Measurements from ENCODE around the gene KRT77. TPM values are rescaled to one million over a fixed set of nuclear protein-coding genes. Genes with fewer than 3 reads are reported as not detected.
A peak's percentile ranks its signal among the peaks of the same experiment; 100 is the strongest.

The KRT77 gene
- total RNA-seq, 1 experiment from 2014 or later: not detected

DNA sequence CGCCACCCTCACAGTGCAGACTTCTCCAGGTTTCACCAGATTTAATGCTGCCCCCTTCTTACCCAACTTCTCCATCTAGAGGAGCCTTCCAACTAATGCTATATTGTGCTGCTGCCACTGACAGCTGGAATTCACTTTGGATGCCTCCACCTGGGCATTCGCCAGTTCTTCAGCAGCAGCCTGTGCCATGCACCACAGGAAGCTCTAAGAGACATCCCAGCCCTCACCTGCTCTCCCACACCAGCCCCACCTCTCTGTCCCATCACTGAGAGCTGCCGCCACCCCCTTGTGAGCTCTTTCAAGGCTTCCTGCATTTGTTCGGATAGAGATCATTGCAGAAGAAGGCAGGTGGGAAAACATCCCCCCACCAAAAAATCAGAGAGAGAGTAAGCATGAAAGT, 46.7 kb downstream of the KRT77 start:
- DNase-seq (ENCODE audit: low read depth): no peak

- no peak for DNase-seq (ENCODE audit: low read depth)
Measured at GRCh38 chr12:52655720-52656124, 47.6 kb downstream of the KRT77 start.

- no peak for DNase-seq (ENCODE audit: low read depth)
Measured at GRCh38 chr12:52655251-52655650, 48.1 kb downstream of the KRT77 start.

DNA sequence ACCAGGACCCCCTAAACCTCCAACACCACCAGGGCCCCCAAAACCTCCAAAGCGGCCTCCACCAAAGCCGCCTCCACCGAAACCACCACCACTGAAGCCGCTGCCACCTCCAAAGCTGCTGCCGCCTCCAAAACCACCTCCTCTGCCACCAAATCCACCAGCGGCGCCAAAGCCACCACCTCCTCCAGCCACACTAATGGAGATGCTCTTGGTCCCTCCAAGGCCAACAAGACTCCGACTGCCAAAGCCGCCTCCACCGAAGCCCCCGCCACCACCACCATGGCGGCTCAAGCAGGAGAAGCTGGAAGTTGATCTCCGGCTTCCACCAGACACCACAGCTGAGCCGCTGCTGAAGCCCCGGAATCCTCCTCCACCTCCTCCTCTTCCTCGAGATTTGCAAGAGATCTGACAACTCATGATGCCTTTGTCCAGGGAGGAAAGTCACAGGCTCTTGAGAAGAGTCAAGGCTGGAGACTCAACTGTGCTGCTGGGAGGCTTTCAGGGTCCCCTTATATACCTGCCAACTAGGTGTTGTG, 51.5 kb downstream of the KRT77 start, which contains the start of gene KRT2:
TSS of gene KRT2 (minus strand) at position 486 of the 536 bp plus-strand sequence. CDS start at position 417, 69 bp downstream.
- DNase-seq (ENCODE audit: low read depth): no peak

- peak; percentile 50 for DNase-seq (ENCODE audit: low read depth)
Measured at GRCh38 chr12:52650520-52651081, 52.7 kb downstream of the KRT77 start.

DNA sequence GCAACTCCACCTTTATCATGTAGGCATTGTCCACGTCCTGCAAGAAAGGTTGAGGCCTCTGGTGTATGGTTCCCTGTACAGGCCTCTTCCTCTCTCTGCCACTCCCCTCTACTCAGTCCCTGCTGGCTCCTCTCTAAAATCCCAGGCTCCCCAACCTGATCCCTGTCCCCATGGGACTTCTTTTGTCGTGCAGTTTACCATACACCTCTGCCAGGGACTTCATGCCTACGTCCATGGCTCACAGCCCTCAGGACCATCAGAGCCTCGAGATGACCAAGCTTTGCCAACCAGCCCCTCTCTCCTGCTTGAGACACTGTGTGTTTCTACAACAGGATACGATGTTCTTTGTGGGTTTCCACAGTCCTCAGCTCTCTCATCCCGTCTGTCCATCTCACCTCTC, 54.3 kb downstream of the KRT77 start:
- DNase-seq (ENCODE audit: low read depth): no peak

DNA sequence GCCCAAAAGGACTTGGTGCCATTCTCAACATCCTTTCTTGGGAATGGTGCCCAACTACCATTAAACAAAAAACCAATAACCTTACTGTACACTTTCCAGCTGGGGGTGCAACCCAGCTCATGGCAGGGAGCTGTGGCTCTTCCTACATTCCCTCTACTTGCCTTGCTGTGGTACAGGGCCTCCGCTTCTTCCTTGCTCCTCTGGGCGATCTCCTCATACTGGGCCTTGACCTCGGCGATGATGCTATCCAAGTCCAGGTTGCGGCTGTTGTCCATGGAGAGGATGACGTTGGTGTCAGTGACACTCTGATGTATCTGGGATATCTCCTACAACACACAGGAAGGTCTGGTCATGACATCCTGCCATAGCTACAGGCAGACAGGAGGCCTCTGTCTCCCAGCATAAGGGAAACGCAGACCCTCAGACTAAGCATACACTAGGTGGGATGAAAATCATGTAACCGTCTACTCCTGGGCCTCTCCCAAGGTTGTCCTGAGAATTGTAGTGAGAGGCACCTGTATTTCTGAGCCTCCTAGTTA, 55.2 kb downstream of the KRT77 start:
- no peak for DNase-seq (ENCODE audit: low read depth)

DNA sequence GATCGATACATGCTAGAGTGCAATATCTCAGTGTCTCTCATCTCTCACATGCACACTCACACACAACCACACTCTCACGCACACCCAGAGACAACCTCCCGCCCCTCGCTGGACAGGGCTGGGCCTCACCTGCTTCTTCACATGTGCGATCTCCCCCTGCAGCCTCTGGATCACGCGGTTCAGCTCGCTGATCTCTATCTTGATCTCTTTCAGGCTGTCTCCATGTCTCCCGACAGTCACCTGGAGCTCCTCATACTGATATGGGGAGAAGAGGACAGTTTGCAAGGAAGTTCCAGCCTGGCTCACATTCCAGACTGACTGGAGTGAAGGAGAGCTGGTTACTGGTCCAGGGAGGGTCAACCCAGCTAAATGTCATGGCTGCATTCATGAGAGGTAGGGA, 55.7 kb downstream of the KRT77 start:
- DNase-seq (ENCODE audit: low read depth): no peak

DNA sequence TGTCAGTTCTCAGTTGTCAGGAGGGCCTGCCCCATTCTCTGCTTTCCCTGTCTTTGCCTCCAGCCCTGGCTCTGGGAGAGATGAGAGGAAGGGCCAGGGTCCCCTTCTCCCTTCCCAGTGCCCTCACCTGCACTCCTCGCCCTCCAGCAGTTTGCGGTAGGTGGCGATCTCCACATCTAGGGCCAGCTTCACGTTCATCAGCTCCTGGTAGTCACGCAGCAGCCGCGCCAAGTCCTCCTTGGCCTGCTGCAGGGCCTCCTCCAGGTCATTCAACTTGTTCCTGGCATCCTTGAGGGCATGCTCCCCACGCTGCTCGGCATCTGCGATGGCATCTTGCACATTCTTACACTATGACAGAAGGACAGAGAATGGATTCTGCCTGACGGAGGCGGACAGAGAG, 56.7 kb downstream of the KRT77 start:
- no peak for DNase-seq (ENCODE audit: low read depth)

GRCh38 chr12:52645982-52646381, 57.3 kb downstream of the KRT77 start:
- no peak for DNase-seq (ENCODE audit: low read depth)

DNA sequence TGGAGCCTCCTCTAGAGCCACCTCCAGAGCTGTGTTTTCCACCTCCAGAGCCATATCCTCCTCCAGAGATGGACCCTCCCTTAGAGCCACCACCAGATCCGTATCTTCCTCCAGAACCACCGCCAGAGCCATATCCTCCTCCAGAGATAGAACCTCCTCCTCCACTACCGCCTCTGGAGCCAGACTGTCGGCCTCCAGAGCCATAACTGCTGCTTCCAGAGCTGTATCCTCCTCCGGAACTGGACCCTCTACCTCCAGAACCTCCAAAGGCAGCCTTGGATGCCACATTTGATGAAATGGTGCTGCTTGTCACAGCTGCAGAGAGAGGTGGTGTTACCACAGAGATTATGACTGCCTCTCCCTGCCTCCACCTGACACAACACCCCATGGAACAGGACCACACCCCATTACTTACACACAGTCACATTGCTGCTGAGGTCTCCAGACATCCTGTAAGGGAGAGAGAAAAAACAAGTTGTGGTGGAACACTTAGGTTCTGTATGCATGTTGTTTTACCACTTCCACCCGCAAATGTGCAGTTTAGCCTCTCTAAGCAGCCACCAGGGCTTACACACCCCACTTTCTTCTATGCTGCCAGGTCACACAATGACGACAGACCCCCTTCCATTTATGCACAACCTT, 58.1 kb downstream of the KRT77 start:
- no peak for DNase-seq (ENCODE audit: low read depth)

- no peak for DNase-seq (ENCODE audit: low read depth)
Measured at GRCh38 chr12:52644078-52644415, 59.3 kb downstream of the KRT77 start.

DNA sequence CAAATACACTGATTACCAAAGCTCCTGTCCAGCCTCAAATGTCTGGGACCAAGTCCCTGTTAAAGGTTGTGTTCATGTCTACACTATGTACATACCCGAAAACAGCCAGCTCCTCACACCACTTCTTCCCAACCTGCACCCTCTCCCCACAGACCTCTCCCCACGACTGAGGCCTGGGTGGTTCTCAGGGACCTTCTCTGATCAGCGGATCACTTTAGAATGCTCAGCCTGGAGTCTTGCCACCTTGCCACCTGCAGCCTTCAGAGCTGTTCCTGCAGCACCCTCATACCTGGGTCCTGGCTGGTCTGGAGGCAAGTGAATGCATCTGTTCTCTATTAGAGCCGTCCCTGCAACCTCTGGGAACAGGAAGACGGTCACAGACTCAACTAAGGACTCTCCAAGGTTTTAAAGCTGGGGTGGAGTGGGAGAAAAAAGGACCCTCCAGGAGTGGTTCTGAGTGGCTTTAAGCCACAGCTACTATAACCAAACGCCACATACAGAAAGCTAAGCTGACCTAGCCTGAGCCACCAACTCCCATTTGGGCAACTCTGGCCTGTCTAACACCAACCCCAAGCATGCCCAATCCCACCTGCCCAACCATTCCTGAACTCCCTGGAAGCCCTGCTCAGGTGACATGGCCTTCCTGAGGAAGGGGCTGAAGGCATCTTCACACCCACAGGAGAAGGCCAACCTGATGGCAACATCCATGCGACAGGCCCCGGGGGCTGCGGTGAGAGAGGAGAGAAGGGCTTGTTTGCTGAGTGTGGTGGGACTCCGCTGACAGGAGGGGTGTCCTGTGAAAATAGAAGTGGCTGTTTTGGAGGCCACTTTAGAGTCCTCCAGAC, 59.9 kb downstream of the KRT77 start:
- no peak for DNase-seq (ENCODE audit: low read depth)

GRCh38 chr12:52641468-52641867, 61.9 kb downstream of the KRT77 start:
- DNase-seq (ENCODE audit: low read depth): no peak

Other genes starting within 250 kb of the KRT77 start
- not detected in 2 replicates for gene KRT6C, start 229.7 kb downstream of the KRT77 start, total RNA-seq (2014; rRNA removed; shearing (Covaris generic))
- gene KRT6A, start 210.3 kb downstream of the KRT77 start, total RNA-seq (2014; rRNA removed; shearing (Covaris generic)): not detected in 2 replicates
- gene KRT5, start 183.1 kb downstream of the KRT77 start, total RNA-seq (2014; rRNA removed; shearing (Covaris generic)): not detected in 2 replicates
- not detected in 2 replicates for gene KRT71, start 150.4 kb downstream of the KRT77 start, total RNA-seq (2014; rRNA removed; shearing (Covaris generic))
- gene KRT74, start 129.7 kb downstream of the KRT77 start, total RNA-seq (2014; rRNA removed; shearing (Covaris generic)): not detected in 2 replicates
- gene KRT72, start 102.1 kb downstream of the KRT77 start, total RNA-seq (2014; rRNA removed; shearing (Covaris generic)): not detected in 2 replicates
- not detected in 2 replicates for gene KRT73, start 85.0 kb downstream of the KRT77 start, total RNA-seq (2014; rRNA removed; shearing (Covaris generic))
- gene KRT2, start 51.3 kb downstream of the KRT77 start, total RNA-seq (2014; rRNA removed; shearing (Covaris generic)): not detected in 2 replicates
- not detected in 2 replicates for gene KRT1, start 23.1 kb downstream of the KRT77 start, total RNA-seq (2014; rRNA removed; shearing (Covaris generic))
- gene KRT76, start 73.8 kb upstream of the KRT77 start, total RNA-seq (2014; rRNA removed; shearing (Covaris generic)): not detected in 2 replicates
- gene KRT3, start 92.6 kb upstream of the KRT77 start, total RNA-seq (2014; rRNA removed; shearing (Covaris generic)): 0.12 TPM in 1 of 2 replicates, not detected in the other
- not detected in 2 replicates for gene KRT4, start 110.6 kb upstream of the KRT77 start, total RNA-seq (2014; rRNA removed; shearing (Covaris generic))
- 3.3 and 4.8 TPM in 2 replicates for gene KRT79, start 130.8 kb upstream of the KRT77 start, total RNA-seq (2014; rRNA removed; shearing (Covaris generic))
- 0.20 and 0.36 TPM in 2 replicates for gene KRT78, start 145.5 kb upstream of the KRT77 start, total RNA-seq (2014; rRNA removed; shearing (Covaris generic))
- gene KRT8, start 201.6 kb upstream of the KRT77 start, total RNA-seq (2014; rRNA removed; shearing (Covaris generic)): 3.5 and 4.7 TPM in 2 replicates
- gene KRT18, start 245.6 kb upstream of the KRT77 start, total RNA-seq (2014; rRNA removed; shearing (Covaris generic)): 75.0 and 91.8 TPM in 2 replicates